ENCODE data around the gene TNNI2.

GRCh38 chr11:1830004-1830321 is 8.8 kb upstream of the TNNI2 start:
- TF ChIP-seq CTCF (IDR thresholded peaks at IDR 0.05), result no peak
- no peak for TF ChIP-seq POLR2A (IDR thresholded peaks at IDR 0.05)
